Bronchial epithelial cell (primary cell): ENCODE data around the gene PKNOX1. TPM values are rescaled to one million over a fixed set of nuclear protein-coding genes. Genes with fewer than 3 reads are reported as not detected.
A peak's percentile ranks its signal among the peaks of the same experiment; 100 is the strongest.
"Not testable (repeated sequence)": the region's sequence is repeated elsewhere in the genome, so short reads cannot be mapped to it uniquely, and the experiment has no call there.

ENCODE experiments used
- DNase-seq: peaks from one replicate; pipeline ENCODE4 v3.0.0-alpha.2; 2010; ENCODE audit warnings: low read depth
- FAIRE-seq: peaks from 2 replicates; lab custom pipeline; 2011; peaks lifted over from hg19 to GRCh38; lab: Jason Lieb, UNC
- H3K27me3 ChIP-seq: 2 replicates; pipeline ENCODE4 v1.5.1; 2011; ENCODE audit warnings: low read length; ENCODE audit not compliant: control insufficient read depth, insufficient read depth
- H3K36me3 ChIP-seq: 2 replicates; pipeline ENCODE4 v1.5.1; 2011; ENCODE audit warnings: low read length; ENCODE audit not compliant: control insufficient read depth, insufficient read depth
- H3K4me3 ChIP-seq: 2 replicates; pipeline ENCODE4 v1.5.1; 2011; ENCODE audit warnings: mild to moderate bottlenecking, low read depth, low read length, control low read depth
- CTCF ChIP-seq: IDR thresholded peaks from 2 replicates; pipeline ENCODE4 v1.5.1; 2011; ENCODE audit warnings: mild to moderate bottlenecking, moderate library complexity, low read length, control low read depth, inconsistent platforms; ENCODE audit not compliant: insufficient read depth, severe bottlenecking
- total RNA-seq: library from RNA; depleted of rRNA; stranded (reverse); fragments of >200 nt; gene quantifications from 2 replicates; pipeline ENCODE4 v1.2.1, GENCODE V29; 2014

The PKNOX1 gene
- total RNA-seq, 1 donor from 2014 or later: 7.9 TPM

- not testable (repeated sequence) for H3K4me3 ChIP-seq, FAIRE-seq, H3K36me3 ChIP-seq, H3K27me3 ChIP-seq
- peak; percentile 51 for DNase-seq
These were observed 38.0 kb upstream of the PKNOX1 start for GRCh38 chr21:42936360-42936759.

GRCh38 chr21:42937034-42937940, 37.1 kb upstream of the PKNOX1 start:
- not testable (repeated sequence) for FAIRE-seq, H3K4me3 ChIP-seq

GRCh38 chr21:42937960-42938605, 36.3 kb upstream of the PKNOX1 start:
- no peak overlapping the region for H3K4me3 ChIP-seq
- no peaks in the 10 kb centered on the region for H3K27me3 ChIP-seq
- H3K36me3 ChIP-seq: no peaks in the 10 kb centered on the region
- no peak for DNase-seq
- TF ChIP-seq CTCF: no peak
- no peak for FAIRE-seq

More at GRCh38 chr21:42937034-42937940, 37.1 kb upstream of the PKNOX1 start:
- H3K27me3 ChIP-seq, DNase-seq, H3K36me3 ChIP-seq: not testable (repeated sequence)

GRCh38 chr21:42938606-42938995, 35.8 kb upstream of the PKNOX1 start:
- H3K36me3 ChIP-seq, FAIRE-seq, H3K27me3 ChIP-seq, H3K4me3 ChIP-seq, DNase-seq: not testable (repeated sequence)

GRCh38 chr21:42939582-42940413, 34.6 kb upstream of the PKNOX1 start:
- Histone ChIP-seq H3K27me3 (no peaks in the 10 kb centered on the region), H3K36me3 (no peaks in the 10 kb centered on the region), H3K4me3 (no peak overlapping the region)
- FAIRE-seq (no peak), DNase-seq (peak; percentile 98)
- TF ChIP-seq CTCF: no peak

GRCh38 chr21:42941696-42942085, 32.7 kb upstream of the PKNOX1 start:
- H3K4me3 ChIP-seq: no peak overlapping the region
- no peak for TF ChIP-seq CTCF
- DNase-seq (peak; percentile 63), FAIRE-seq (no peak)
- no peaks in the 10 kb centered on the region for H3K36me3 ChIP-seq
- no peaks in the 10 kb centered on the region for H3K27me3 ChIP-seq

- FAIRE-seq: no peak
- peak; percentile 84 for DNase-seq
- TF ChIP-seq CTCF: no peak
- H3K27me3 ChIP-seq: no peaks in the 10 kb centered on the region
- no peaks in the 10 kb centered on the region for H3K36me3 ChIP-seq
- H3K4me3 ChIP-seq: no peak overlapping the region
These were observed 32.1 kb upstream of the PKNOX1 start for GRCh38 chr21:42942244-42942643.

GRCh38 chr21:42949094-42949755, 25.1 kb upstream of the PKNOX1 start:
- H3K4me3 ChIP-seq, H3K36me3 ChIP-seq, FAIRE-seq, H3K27me3 ChIP-seq: not testable (repeated sequence)
- peak; percentile 50 for DNase-seq

- not testable (repeated sequence) for H3K4me3 ChIP-seq, DNase-seq, H3K27me3 ChIP-seq, H3K36me3 ChIP-seq, FAIRE-seq
These were observed 23.2 kb upstream of the PKNOX1 start for GRCh38 chr21:42951193-42951592.
